ENCODE measurements around the gene ELP5. TPM values are rescaled to one million over a fixed set of nuclear protein-coding genes. Genes with fewer than 3 reads are reported as not detected.

Gene ELP5
- polyA plus RNA-seq, 3 donors: 36.1 to 49.5 (median 44.1) TPM

- H3K4me2 ChIP-seq (replicated peaks; ENCODE audit: extremely low read depth, low read length, poor library complexity, severe bottlenecking): no peak overlapping the region
- peaks cover 24% of the 10 kb centered on the region for H3K4me1 Mint-ChIP-seq
- peaks cover 0 to 6% of the 10 kb centered on the region in 2 donors for H3K36me3 Mint-ChIP-seq
- H3K27me3 ChIP-seq (ENCODE audit: control insufficient read depth in 2 of 2, insufficient read depth in 2 of 2, low read length in 2 of 2): peaks cover 35 to 60% of the 10 kb centered on the region in 2 donors
- TF ChIP-seq CTCF (IDR thresholded peaks at IDR 0.05): no peak
- H4K20me1 ChIP-seq (ENCODE audit: insufficient read depth, low read length): no peaks in the 10 kb centered on the region
- no peak overlapping the region for H3K27ac ChIP-seq (ENCODE audit: low read depth in 1 of 2, low read length in 2 of 2)
- H3K9me3 ChIP-seq (replicated peaks in 1 of 2; ENCODE audit: control insufficient read depth in 1 of 2, insufficient read depth in 1 of 2, low read length in 2 of 2): peaks cover 0 to 13% of the 10 kb centered on the region in 2 donors
- no peaks in the 10 kb centered on the region for H3K79me2 ChIP-seq (ENCODE audit: insufficient read depth, low read length)
- peaks cover 21 to 32% of the 10 kb centered on the region in 2 donors for H3K4me1 ChIP-seq (ENCODE audit: control insufficient read depth in 1 of 2, insufficient read depth in 2 of 2, low read length in 2 of 2)
- H3K4me3 Mint-ChIP-seq: peak overlapping the region in 1 of 2 donors; percentile 82
- intact Hi-C loops (cut with micrococcal nuclease): loop anchor here in 1 of 2 donors (5.0 kb wide), 1 partner anchor 250 kb away; the partner anchor contains the start of gene SLC16A11
- peaks cover 71 to 86% (median 73%) of the 10 kb centered on the region in 3 donors for H3K27me3 Mint-ChIP-seq (ENCODE audit: low read depth in 3 of 3)
- H3K9ac ChIP-seq (ENCODE audit: insufficient read depth, low read length, poor library complexity, severe bottlenecking): no peak overlapping the region
- WGBS (ENCODE audit: insufficient coverage): 17% methylated on average over 1 of the region's 6 CpGs
- no peak for DNase-seq
- no peak overlapping the region for H3K27ac Mint-ChIP-seq
- H3K36me3 ChIP-seq (replicated peaks in 1 of 2; ENCODE audit: control insufficient read depth in 1 of 2, insufficient read depth in 2 of 2, low read length in 2 of 2): no peaks in the 10 kb centered on the region
- H2AFZ ChIP-seq (ENCODE audit: insufficient read depth, low read depth, low read length, poor library complexity, severe bottlenecking): no peak overlapping the region
- H3K9me3 Mint-ChIP-seq: peaks cover 0 to 23% (median 12%) of the 10 kb centered on the region in 7 donors
- no peak overlapping the region for H3K4me3 ChIP-seq (replicated peaks in 1 of 3; ENCODE audit: low read depth in 2 of 3, low read length in 3 of 3)
Observed at GRCh38 chr17:7292729-7293128, 40.7 kb downstream of the ELP5 start.

- Histone ChIP-seq H3K36me3 (replicated peaks in 1 of 2; ENCODE audit: control insufficient read depth in 1 of 2, insufficient read depth in 2 of 2, low read length in 2 of 2) (no peaks in the 10 kb centered on the region), H3K4me3 (replicated peaks in 1 of 3; ENCODE audit: low read depth in 2 of 3, low read length in 3 of 3) (no peak overlapping the region), H3K79me2 (ENCODE audit: insufficient read depth, low read length) (no peaks in the 10 kb centered on the region), H3K27me3 (ENCODE audit: control insufficient read depth in 2 of 2, insufficient read depth in 2 of 2, low read length in 2 of 2) (peaks cover 35 to 57% of the 10 kb centered on the region in 2 donors), H3K9me3 (replicated peaks in 1 of 2; ENCODE audit: control insufficient read depth in 1 of 2, insufficient read depth in 1 of 2, low read length in 2 of 2) (peaks cover 0 to 13% of the 10 kb centered on the region in 2 donors), H3K4me2 (replicated peaks; ENCODE audit: extremely low read depth, low read length, poor library complexity, severe bottlenecking) (no peak overlapping the region), H2AFZ (ENCODE audit: insufficient read depth, low read depth, low read length, poor library complexity, severe bottlenecking) (no peak overlapping the region), H3K9ac (ENCODE audit: insufficient read depth, low read length, poor library complexity, severe bottlenecking) (no peak overlapping the region), H3K4me1 (ENCODE audit: control insufficient read depth in 1 of 2, insufficient read depth in 2 of 2, low read length in 2 of 2) (peaks cover 21 to 32% of the 10 kb centered on the region in 2 donors), H4K20me1 (ENCODE audit: insufficient read depth, low read length) (no peaks in the 10 kb centered on the region), H3K27ac (ENCODE audit: low read depth in 1 of 2, low read length in 2 of 2) (no peak overlapping the region)
- peak overlapping the region in 1 of 2 donors; percentile 82 for H3K4me3 Mint-ChIP-seq
- TF ChIP-seq CTCF (IDR thresholded peaks at IDR 0.05): no peak
- DNase-seq: no peak
- no peak overlapping the region for H3K27ac Mint-ChIP-seq
- H3K9me3 Mint-ChIP-seq: peaks cover 0 to 23% (median 12%) of the 10 kb centered on the region in 7 donors
- WGBS (ENCODE audit: insufficient coverage): 90% methylated on average over 8 of the region's 11 CpGs
- H3K4me1 Mint-ChIP-seq: peaks cover 24% of the 10 kb centered on the region
- peaks cover 71 to 86% (median 73%) of the 10 kb centered on the region in 3 donors for H3K27me3 Mint-ChIP-seq (ENCODE audit: low read depth in 3 of 3)
- H3K36me3 Mint-ChIP-seq: peaks cover 0 to 6% of the 10 kb centered on the region in 2 donors
- intact Hi-C loops (cut with micrococcal nuclease): loop anchor here in 1 of 2 donors (5.0 kb wide), 1 partner anchor 251 kb away; the partner anchor contains the start of gene SLC16A11
Observed at GRCh38 chr17:7293159-7293558, 41.1 kb downstream of the ELP5 start.
